ENCODE measurements around the gene GNB5.

GNB5 gene

DNA sequence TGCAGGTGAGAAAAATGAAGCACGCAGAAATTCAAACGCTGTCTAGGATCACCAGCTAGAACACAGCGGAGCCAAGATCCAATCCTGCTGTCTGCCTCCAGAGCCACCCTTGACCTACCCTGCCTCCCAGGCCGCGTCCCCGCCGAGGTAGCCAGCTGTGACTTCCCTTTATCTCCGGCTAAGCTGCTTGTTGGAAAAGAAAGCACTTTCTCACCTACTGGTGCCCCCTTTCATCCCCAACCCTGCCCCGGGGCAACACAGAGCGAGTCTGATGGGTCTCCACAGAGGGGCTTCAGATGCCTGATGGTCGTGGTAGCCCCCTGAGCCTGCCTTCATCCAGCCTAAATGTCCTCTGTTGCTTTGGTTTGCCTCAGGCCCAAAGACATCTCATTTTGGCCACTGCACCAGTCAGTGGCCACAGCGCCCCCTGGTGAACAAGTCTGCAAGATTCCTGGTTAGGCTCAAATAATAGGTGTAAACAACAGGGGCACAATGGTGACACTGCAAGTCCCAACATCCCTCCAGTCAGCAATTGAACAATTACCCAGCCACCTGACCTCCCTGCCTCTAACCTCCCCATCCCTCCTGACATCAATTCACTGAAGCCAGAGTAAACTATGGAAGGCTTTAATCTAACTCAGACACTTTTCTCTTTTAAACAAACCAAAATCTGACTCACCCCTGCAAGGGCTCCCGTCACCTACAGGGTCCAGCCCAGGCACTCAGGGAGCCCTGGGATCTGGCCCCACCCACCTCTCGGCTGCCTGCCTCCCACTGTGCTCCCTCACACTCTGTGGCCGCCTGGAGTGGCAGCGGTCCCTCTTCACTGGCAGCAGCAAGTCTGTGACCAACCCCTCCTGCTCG, 51.4 kb downstream of the GNB5 start:
- peak; percentile 58 for DNase-seq

DNA sequence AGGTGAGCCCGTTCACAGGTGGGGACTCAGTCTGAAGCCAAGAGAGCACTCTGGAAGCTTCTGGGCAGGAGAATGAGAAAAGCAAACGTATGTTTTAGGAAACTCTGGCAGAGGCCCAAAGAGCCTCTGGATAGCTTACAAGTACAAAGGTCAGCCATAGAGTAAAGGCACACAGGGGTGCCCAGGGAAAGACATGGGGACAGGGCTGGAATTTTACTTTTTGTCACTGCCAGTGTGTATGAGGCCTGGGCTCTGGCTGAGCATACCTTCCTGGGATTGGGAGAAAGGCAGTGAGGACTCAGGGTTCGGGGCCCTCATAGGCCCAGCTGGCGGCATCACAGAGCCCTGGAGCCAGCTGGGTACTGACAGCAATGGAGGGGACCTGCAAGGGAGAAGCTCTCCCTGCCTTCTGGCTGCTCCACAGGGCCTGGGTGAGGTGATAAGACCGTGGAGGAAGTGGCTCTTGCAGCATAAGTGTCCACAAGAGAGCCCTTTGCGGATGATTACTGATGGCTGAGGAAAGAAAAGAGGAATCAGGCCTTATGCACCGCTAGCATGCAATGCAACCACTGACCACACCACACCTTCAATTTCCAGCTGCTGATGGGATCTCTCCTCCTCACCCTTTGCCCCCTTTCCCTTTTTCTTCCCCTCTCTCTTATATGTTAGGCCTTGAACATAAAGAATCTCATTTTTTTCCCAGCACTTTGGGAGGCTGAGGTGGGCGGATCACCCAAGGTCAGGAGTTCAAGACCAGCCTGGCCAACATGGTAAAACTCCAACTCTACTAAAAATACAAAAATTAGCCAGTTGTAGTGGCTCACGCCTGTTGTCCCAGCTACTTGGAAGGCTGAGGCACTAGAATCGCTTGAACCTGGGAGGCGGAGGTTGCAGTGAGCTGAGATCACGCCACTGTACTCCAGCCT, 53.5 kb downstream of the GNB5 start:
- no peak for DNase-seq

- DNase-seq, result no peak
Observed at GRCh38 chr15:52136442-52136980, 54.7 kb downstream of the GNB5 start.

- DNase-seq, result no peak
Observed at GRCh38 chr15:52134502-52135144, 56.6 kb downstream of the GNB5 start.

DNA sequence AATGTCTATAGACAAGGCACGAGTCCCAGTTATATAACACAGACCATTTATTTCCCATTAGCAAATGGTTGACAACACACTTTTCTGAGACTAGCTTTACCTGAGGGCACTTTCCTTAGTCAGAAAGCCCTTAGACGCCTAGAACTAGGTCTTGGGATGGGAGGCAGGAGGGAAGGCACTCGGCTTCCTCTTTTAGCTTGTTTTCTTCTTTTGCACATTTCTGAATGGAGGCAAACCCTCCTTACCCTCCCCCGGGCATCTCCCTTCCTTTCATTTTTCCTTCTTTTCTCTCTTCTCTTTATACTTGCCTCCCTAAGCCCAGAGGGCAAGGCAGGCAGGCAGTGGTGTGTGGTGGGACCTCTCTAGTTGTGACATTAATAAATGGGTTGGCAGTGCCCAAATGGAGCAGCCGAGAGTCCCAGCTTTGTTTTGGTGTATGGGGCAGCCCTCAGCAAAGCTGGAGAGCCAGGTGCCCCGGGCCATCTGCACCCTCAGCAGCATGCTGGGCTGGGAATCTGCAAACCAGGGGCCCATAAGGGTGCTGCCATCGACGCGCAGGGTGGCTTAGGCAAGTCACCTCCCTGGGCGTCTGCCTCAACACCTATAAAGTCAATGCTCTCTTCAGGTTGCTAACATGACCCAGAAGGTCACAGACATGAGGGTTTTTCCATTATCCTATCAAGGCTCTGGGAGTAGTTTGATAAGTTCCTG, 57.5 kb downstream of the GNB5 start:
- DNase-seq, result no peak

- no peak for DNase-seq
Observed at GRCh38 chr15:52132066-52132465, 59.1 kb downstream of the GNB5 start.

- DNase-seq, result no peak
Observed at GRCh38 chr15:52128568-52128967, 62.6 kb downstream of the GNB5 start.

GRCh38 chr15:52124270-52124880, 66.8 kb downstream of the GNB5 start:
- DNase-seq, result no peak

GRCh38 chr15:52121896-52122295, 69.3 kb downstream of the GNB5 start:
- DNase-seq, result no peak

GRCh38 chr15:52121006-52121405, 70.2 kb downstream of the GNB5 start:
- DNase-seq, result no peak

DNA sequence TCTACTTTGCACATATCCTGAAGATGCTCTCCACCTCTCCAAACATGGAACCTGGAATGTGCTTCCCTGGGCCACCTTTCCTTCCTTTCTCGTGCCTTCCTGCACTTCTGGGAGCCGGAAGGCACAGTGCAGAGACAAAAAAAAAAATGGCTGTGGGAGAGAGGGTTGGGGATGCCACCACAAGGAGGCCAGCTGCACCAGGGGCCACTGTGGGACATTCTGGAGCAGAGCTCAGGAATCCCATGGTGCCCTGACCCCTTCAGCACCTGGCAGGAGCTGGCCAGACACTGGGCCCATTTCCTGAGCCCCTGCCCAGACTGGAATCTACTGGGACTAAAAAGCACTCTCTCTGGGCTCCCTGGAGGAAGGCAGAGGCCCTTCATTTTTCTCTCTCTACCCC, 70.7 kb downstream of the GNB5 start:
- no peak for DNase-seq

- DNase-seq, result no peak
Observed at GRCh38 chr15:52118969-52119749, 72.0 kb downstream of the GNB5 start.

GRCh38 chr15:52117549-52117948, 73.6 kb downstream of the GNB5 start:
- no peak for DNase-seq

GRCh38 chr15:52115598-52116427, 75.4 kb downstream of the GNB5 start:
- no peak for DNase-seq

- DNase-seq, result no peak
Observed at GRCh38 chr15:52114261-52115055, 76.7 kb downstream of the GNB5 start.

DNA sequence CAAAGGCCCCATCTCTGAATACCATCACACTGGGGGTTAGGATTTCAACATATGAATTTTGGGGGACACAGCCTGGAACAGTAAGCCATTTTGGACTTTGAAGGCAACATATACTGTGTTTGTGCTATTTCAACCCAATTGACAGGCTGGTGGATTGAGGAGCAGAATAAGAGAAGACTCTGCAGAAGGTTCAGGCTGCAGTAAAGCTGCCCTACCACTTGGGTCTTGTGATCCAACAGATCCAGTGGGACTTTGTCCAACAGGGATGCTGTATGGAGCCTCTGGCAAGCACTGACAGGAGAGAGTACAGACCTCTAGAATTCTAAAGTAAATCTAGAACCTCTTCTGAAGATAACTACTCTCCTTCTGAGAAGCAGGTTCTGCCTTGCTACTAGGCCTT, 77.5 kb downstream of the GNB5 start:
- DNase-seq, result no peak

DNA sequence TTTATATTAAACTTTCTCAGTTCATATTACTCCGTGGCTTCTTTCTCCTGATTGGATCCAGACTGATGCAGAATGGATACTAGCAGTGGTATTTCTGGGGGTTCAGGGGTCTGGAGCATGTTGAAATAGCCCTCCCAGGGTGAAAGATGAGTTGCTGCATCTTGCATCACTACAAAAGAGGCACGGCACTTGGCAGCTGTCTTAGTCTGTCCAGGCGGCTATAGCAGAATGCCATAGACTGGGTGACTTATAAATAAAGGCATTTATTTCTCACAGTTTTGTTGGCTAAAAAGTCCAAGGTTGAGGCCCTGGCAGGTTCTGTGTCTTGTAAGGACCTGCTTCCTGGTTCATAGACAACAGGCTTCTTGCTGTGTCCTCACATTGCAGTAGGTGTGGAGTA, 78.0 kb downstream of the GNB5 start:
- DNase-seq, result no peak

DNA sequence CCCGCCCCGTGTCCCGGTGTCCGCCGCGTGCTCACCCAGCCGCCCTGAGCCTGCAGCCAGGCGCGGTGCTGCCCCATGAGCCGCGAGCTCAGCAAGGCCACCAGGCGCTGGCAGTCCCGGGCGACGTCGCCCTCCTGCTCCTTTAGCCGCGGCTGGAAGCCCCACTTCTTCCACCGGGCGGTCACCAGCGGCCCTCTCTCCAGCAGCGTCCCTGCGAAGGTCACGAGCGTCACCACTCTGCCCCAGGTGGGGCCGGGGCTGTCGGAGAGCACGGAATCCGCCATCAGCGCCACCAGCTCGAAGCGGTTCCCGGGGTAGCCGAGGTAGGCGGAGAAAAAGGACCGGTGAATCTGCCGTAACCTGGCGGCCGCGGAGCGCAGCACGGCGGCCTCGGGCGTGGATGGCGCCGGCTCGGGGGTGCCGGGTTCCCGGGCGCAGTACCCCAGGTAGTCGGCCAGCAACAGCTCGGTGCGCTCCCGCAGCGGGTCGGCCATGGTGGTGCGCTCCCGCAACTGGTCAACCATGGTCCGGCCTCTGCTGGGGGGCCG, 78.9 kb downstream of the GNB5 start:
- DNase-seq, result peak; percentile 49

Measured in activated CD8-positive, alpha-beta memory T cell treated with anti-CD3 and anti-CD28 coated beads, Interleukin-2, amount 50 U/mL, for 4 hours (primary cell).